SK-N-MC (cell line): Measurements from ENCODE around the gene CACNA1A.

Source experiments
- EZH2 ChIP-seq: fragments of 200-600 bp; sonication (generic); IDR thresholded peaks from one replicate; pipeline ENCODE4 v1.6.1; 2017; ENCODE audit warnings: antibody characterized with exemption
- POLR2AphosphoS5 ChIP-seq: IDR thresholded peaks from 2 replicates; pipeline ENCODE4 v1.6.1; 2012; ENCODE audit warnings: mild to moderate bottlenecking, low read depth, low read length, borderline replicate concordance

- TF ChIP-seq POLR2AphosphoS5 (no peak), EZH2 (no peak)
These were observed 253.5 kb downstream of the CACNA1A start for GRCh38 chr19:13252569-13253335.
